Measurements from ENCODE around the gene ADAMTS8. TPM values are rescaled to one million over a fixed set of nuclear protein-coding genes. Genes with fewer than 3 reads are reported as not detected.

ADAMTS8 gene
- total and polyA plus RNA-seq, 10 of the 15 experiments (the other 5 are each of a cell fraction or from before 2014, with no cell fraction given) = not detected

DNA sequence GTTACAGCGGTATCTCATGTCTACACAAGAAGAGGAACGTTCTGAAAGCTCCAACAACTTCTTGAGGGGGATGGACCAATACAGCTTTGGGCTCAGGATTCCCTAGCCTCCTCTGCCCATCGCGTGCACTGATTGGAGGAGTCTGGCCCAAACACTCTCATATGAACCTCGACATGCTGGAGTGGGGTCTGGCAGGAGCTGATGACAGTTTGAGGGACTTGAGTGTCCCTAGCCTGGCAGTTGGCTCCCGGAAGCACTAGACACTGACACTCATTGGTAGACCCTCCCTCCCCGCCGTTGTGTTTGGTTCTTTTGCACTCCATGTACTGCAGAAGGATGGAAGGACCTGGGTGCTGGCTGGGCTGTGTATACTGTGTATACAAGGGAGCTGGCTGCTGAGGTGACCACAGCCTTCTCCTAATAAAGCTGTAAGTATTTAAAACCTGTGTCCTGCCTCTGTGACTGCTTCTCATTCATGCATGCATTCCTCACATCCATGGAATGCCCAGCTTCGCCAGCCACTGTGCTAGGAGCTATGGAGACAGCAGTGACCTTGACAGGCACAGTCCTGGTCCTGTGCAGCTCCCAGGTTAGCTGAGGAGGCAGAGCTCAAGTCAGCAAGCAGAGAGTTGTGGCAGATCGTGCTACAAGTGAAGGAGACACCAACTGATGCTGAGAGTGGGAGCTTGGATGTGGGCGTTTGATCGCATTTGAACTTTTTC lies 48.0 kb upstream of the ADAMTS8 start:
- no peak for FAIRE-seq
- POLR2A ChIA-PET = no interaction called here
- Histone ChIP-seq H3K9me3 (replicated peaks; ENCODE audit: control insufficient read depth, insufficient read depth, low read length) (no peaks in the 10 kb centered on the region), H3K27ac (ENCODE audit: control insufficient read depth, insufficient read depth) (no peak overlapping the region), H3K36me3 (ENCODE audit: control insufficient read depth in 2 of 2, insufficient read depth in 2 of 2, low read length in 1 of 2) (no peaks in the 10 kb centered on the region), H4K20me1 (ENCODE audit: control insufficient read depth, insufficient read depth) (no peaks in the 10 kb centered on the region), H3K27me3 (replicated peaks in 1 of 2; ENCODE audit: control insufficient read depth in 2 of 2, insufficient read depth in 2 of 2, low read length in 1 of 2) (peaks cover 0 to 5% of the 10 kb centered on the region in 2 experiments; a peak in 1 of 4 replicates), H3K4me1 (ENCODE audit: control insufficient read depth, insufficient read depth, low read length) (no peaks in the 10 kb centered on the region), H3K9ac (ENCODE audit: control insufficient read depth, insufficient read depth, low read length) (no peak overlapping the region), H3K79me2 (ENCODE audit: control insufficient read depth, insufficient read depth, low read length) (no peaks in the 10 kb centered on the region), H2AFZ (ENCODE audit: control insufficient read depth, low read depth, low read length) (no peak overlapping the region), H3K4me3 (no peak overlapping the region), H3K4me2 (ENCODE audit: control insufficient read depth, insufficient read depth) (no peak overlapping the region)
- no TSS peak for BruUV-seq (replicated peaks)
- CTCF ChIA-PET = interaction anchor here (1.1 kb wide), 1 partner anchor 263 kb away, joined by 3 read pairs; no protein-coding TSS in a partner anchor
- TF ChIP-seq JUNB (IDR thresholded peaks at IDR 0.05) (no peak), MEF2B (IDR thresholded peaks at IDR 0.05; ENCODE audit: partially characterized antibody, poor library complexity, severe bottlenecking) (no peak), IKZF1 (conservative IDR thresholded peaks at IDR 0.05) (no peak)
- TF ChIP-seq, protein P1, sequence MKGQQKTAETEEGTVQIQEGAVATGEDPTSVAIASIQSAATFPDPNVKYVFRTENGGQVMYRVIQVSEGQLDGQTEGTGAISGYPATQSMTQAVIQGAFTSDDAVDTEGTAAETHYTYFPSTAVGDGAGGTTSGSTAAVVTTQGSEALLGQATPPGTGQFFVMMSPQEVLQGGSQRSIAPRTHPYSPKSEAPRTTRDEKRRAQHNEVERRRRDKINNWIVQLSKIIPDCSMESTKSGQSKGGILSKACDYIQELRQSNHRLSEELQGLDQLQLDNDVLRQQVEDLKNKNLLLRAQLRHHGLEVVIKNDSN (IDR thresholded peaks at IDR 0.05; ENCODE audit: borderline replicate concordance, extremely low read length, insufficient read depth, low read depth, low read length) = no peak
- SMC1A ChIA-PET (ENCODE audit: uncharacterized antibody, unreplicated experiment) = no interaction called here
- RAD21 ChIA-PET (ENCODE audit: unreplicated experiment) = no interaction called here
- ATAC-seq = no peak
- no peak for DNase-seq (ENCODE audit: low read depth, low spot score)
- 29% methylated on average over 12 of the region's 12 CpGs for WGBS (ENCODE audit: insufficient coverage, insufficient replicate concordance, low lambda C conversion rate, missing lambda C conversion rate)
- intact Hi-C loops (cut with micrococcal nuclease; ENCODE audit: unreplicated experiment) (no loop called here), in situ Hi-C loops (cut with MboI) (no loop called here)

DNA sequence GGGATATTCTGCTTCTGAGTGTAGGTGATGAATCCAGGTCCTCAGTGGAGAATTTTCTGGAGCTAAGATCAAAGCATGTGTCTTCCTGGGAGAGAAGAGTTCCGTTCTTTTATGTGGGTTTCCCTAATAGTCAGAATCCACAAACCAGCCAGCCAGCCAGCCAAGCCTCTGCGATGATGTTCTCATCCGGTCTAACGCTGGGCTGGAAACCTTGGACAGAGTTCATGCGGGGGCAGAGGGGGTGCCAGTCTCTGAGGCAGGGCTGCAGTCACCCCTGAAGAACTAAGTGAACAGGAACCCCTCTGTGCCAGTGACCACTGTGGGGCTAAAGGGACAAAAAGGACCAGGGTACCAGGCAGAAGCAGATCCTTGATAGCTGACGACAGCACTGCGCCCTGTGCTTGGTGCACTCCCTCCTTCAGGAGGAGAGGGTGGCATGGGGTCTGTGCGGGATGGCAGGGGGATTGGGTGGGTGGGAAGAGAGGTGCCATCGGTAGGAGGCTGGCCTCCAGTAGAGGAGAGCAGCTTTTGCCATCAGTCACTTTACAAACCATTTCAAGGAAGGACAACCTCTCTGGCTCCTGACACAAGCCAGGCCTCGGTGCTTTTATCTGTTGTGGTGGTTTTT lies 47.1 kb upstream of the ADAMTS8 start:
- Histone ChIP-seq H3K79me2 (ENCODE audit: control insufficient read depth, insufficient read depth, low read length) (no peaks in the 10 kb centered on the region), H3K9me3 (replicated peaks; ENCODE audit: control insufficient read depth, insufficient read depth, low read length) (no peaks in the 10 kb centered on the region), H3K27me3 (replicated peaks in 1 of 2; ENCODE audit: control insufficient read depth in 2 of 2, insufficient read depth in 2 of 2, low read length in 1 of 2) (peaks cover 0 to 5% of the 10 kb centered on the region in 2 experiments; a peak in 1 of 4 replicates), H3K4me1 (ENCODE audit: control insufficient read depth, insufficient read depth, low read length) (no peaks in the 10 kb centered on the region), H3K4me3 (no peak overlapping the region), H3K9ac (ENCODE audit: control insufficient read depth, insufficient read depth, low read length) (no peak overlapping the region), H3K36me3 (ENCODE audit: control insufficient read depth in 2 of 2, insufficient read depth in 2 of 2, low read length in 1 of 2) (no peaks in the 10 kb centered on the region), H4K20me1 (ENCODE audit: control insufficient read depth, insufficient read depth) (no peaks in the 10 kb centered on the region), H3K27ac (ENCODE audit: control insufficient read depth, insufficient read depth) (no peak overlapping the region), H3K4me2 (ENCODE audit: control insufficient read depth, insufficient read depth) (no peak overlapping the region), H2AFZ (ENCODE audit: control insufficient read depth, low read depth, low read length) (no peak overlapping the region)
- ChIA-PET SMC1A (ENCODE audit: uncharacterized antibody, unreplicated experiment) (interaction anchor here (0.7 kb wide), 1 partner anchor 387 kb away, joined by 3 read pairs; no protein-coding TSS in a partner anchor), CTCF (interaction anchor here (0.6 to 1.1 kb wide), 2 partner anchors 28 to 262 kb away, joined by 3 read pairs; no protein-coding TSS in a partner anchor), POLR2A (no interaction called here), RAD21 (ENCODE audit: unreplicated experiment) (no interaction called here)
- intact Hi-C loops (cut with micrococcal nuclease; ENCODE audit: unreplicated experiment) (no loop called here), in situ Hi-C loops (cut with MboI) (no loop called here)
- FAIRE-seq (no peak), ATAC-seq (no peak), DNase-seq (ENCODE audit: low read depth, low spot score) (no peak)
- no TSS peak for BruUV-seq (replicated peaks)
- 46% methylated on average over 10 of the region's 10 CpGs for WGBS (ENCODE audit: insufficient coverage, insufficient replicate concordance, low lambda C conversion rate, missing lambda C conversion rate)
- TF ChIP-seq, protein P2, sequence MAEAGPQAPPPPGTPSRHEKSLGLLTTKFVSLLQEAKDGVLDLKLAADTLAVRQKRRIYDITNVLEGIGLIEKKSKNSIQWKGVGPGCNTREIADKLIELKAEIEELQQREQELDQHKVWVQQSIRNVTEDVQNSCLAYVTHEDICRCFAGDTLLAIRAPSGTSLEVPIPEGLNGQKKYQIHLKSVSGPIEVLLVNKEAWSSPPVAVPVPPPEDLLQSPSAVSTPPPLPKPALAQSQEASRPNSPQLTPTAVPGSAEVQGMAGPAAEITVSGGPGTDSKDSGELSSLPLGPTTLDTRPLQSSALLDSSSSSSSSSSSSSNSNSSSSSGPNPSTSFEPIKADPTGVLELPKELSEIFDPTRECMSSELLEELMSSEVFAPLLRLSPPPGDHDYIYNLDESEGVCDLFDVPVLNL (IDR thresholded peaks at IDR 0.05; ENCODE audit: low read depth, low read length) = no peak
- no peak for TF ChIP-seq RAD21 (IDR thresholded peaks at IDR 0.05; ENCODE audit: insufficient read depth, low read depth, low read length)
- no peak for TF ChIP-seq SIN3A (IDR thresholded peaks at IDR 0.05; ENCODE audit: low read depth, low read length)
- no peak for TF ChIP-seq BCL11A (IDR thresholded peaks at IDR 0.05; ENCODE audit: low read depth, low read length)
- no peak for TF ChIP-seq ZZZ3 (IDR thresholded peaks at IDR 0.05; ENCODE audit: control insufficient read depth, insufficient read length, low read depth)
- no peak for TF ChIP-seq MXI1 (IDR thresholded peaks at IDR 0.05; ENCODE audit: low read depth, low read length)
